GM12891 (cell line): ENCODE data around the gene KRT1.

Experiments used
- POLR2A ChIP-seq: IDR thresholded peaks from 2 replicates; pipeline ENCODE4 v1.6.1; 2011; ENCODE audit warnings: low read depth, low read length, control low read depth
- POLR2AphosphoS5 ChIP-seq: IDR thresholded peaks from 2 replicates; pipeline ENCODE4 v1.6.1; 2011; ENCODE audit warnings: low read depth, low read length, control low read depth
- POU2F2 ChIP-seq: IDR thresholded peaks from 2 replicates; pipeline ENCODE4 v1.6.1; 2011; ENCODE audit warnings: low read depth, mild to moderate bottlenecking, control low read depth, low read length, moderate library complexity
- SPI1 ChIP-seq: IDR thresholded peaks from 2 replicates; pipeline ENCODE4 v1.6.1; 2011; ENCODE audit warnings: low read depth, low read length, control low read depth
- TAF1 ChIP-seq: IDR thresholded peaks from 2 replicates; pipeline ENCODE4 v1.6.1; 2011; ENCODE audit warnings: low read depth, low read length, control low read depth

DNA sequence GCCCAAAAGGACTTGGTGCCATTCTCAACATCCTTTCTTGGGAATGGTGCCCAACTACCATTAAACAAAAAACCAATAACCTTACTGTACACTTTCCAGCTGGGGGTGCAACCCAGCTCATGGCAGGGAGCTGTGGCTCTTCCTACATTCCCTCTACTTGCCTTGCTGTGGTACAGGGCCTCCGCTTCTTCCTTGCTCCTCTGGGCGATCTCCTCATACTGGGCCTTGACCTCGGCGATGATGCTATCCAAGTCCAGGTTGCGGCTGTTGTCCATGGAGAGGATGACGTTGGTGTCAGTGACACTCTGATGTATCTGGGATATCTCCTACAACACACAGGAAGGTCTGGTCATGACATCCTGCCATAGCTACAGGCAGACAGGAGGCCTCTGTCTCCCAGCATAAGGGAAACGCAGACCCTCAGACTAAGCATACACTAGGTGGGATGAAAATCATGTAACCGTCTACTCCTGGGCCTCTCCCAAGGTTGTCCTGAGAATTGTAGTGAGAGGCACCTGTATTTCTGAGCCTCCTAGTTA is 32.1 kb downstream of the KRT1 start:
- TF ChIP-seq POLR2A: no peak
- no peak for TF ChIP-seq SPI1
- no peak for TF ChIP-seq POLR2AphosphoS5
- no peak for TF ChIP-seq TAF1
- TF ChIP-seq POU2F2: no peak
